ENCODE measurements around the gene BICD1.

- TF ChIP-seq POLR2A (IDR thresholded peaks at IDR 0.05) (no peak), CTCF (IDR thresholded peaks at IDR 0.05) (no peak)
Observed at GRCh38 chr12:32151552-32151951, 44.9 kb downstream of the BICD1 start.

Measured in ovary (tissue), 3 donors.